CD8-positive, alpha-beta memory T cell (primary cell): ENCODE results near the gene BCAS1. TPM values are rescaled to one million over a fixed set of nuclear protein-coding genes. Genes with fewer than 3 reads are reported as not detected.

Experiments used
- CTCF ChIA-PET: fragments of 350-600 bp; sonication (Branson Sonifier 250); formaldehyde crosslinking; loops from one replicate; lab custom pipeline; 2021; ENCODE audit warnings: antibody characterized with exemption; lab: Charles Lee
- POLR2A ChIA-PET: fragments of 350-600 bp; sonication (Branson Sonifier 250); formaldehyde crosslinking; loops from one replicate; lab custom pipeline; 2021; ENCODE audit warnings: antibody characterized with exemption; lab: Charles Lee
- DNase-seq, 5 donors: peaks; one replicate each; pipeline versions ENCODE4 v3.0.0 to v3.0.0-alpha.2; 2020 to 2022; ENCODE audit warnings: mixed read lengths in 1 of 5
- H3K27ac ChIP-seq: one replicate; pipeline ENCODE4 v1.7.0; 2013; ENCODE audit warnings: low read depth, mild to moderate bottlenecking, low read length, moderate library complexity
- H3K27me3 ChIP-seq: 2 replicates; pipeline ENCODE4 v1.7.0; 2013; ENCODE audit warnings: low read length, mild to moderate bottlenecking; ENCODE audit not compliant: insufficient read depth, poor library complexity, severe bottlenecking
- H3K36me3 ChIP-seq: 2 replicates; pipeline ENCODE4 v1.7.0; 2013; ENCODE audit warnings: mild to moderate bottlenecking, low read length, moderate library complexity; ENCODE audit not compliant: insufficient read depth
- H3K4me1 ChIP-seq: 2 replicates; pipeline ENCODE4 v1.7.0; 2013; ENCODE audit warnings: mild to moderate bottlenecking, low read length, moderate library complexity; ENCODE audit not compliant: insufficient read depth
- H3K4me3 ChIP-seq: 2 replicates; pipeline ENCODE4 v1.7.0; 2013; ENCODE audit warnings: mild to moderate bottlenecking, low read length
- H3K9me3 ChIP-seq: 2 replicates; pipeline ENCODE4 v1.7.0; 2013; ENCODE audit warnings: mild to moderate bottlenecking, low read length
- H3K27ac Mint-ChIP-seq, 8 donors: one replicate each; pipeline ENCODE4 v1.8.0; 2020 to 2021; ENCODE audit warnings: mixed read lengths in 8 of 8, mild to moderate bottlenecking in 6 of 8, inconsistent platforms in 3 of 8, moderate library complexity in 3 of 8
- H3K27me3 Mint-ChIP-seq, 2 donors: one replicate each; pipeline ENCODE4 v1.8.0; 2020 to 2021; ENCODE audit warnings: mixed read lengths in 2 of 2, mild to moderate bottlenecking in 1 of 2, moderate library complexity in 1 of 2
- H3K36me3 Mint-ChIP-seq, 3 donors: one replicate each; pipeline ENCODE4 v1.8.0; 2020 to 2021; ENCODE audit warnings: mixed read lengths in 3 of 3, inconsistent platforms in 1 of 3, mild to moderate bottlenecking in 1 of 3
- H3K4me1 Mint-ChIP-seq, 3 donors: one replicate each; pipeline ENCODE4 v1.8.0; 2020 to 2021; ENCODE audit warnings: mixed read lengths in 3 of 3, inconsistent platforms in 1 of 3, mild to moderate bottlenecking in 1 of 3
- H3K4me3 Mint-ChIP-seq, 7 donors: one replicate each; pipeline ENCODE4 v1.8.0; 2020 to 2021; ENCODE audit warnings: mixed read lengths in 7 of 7, mild to moderate bottlenecking in 6 of 7, moderate library complexity in 4 of 7, inconsistent platforms in 2 of 7
- H3K9me3 Mint-ChIP-seq, 5 donors: one replicate each; pipeline ENCODE4 v1.8.0; 2020 to 2022; ENCODE audit warnings: mixed read lengths in 5 of 5, mild to moderate bottlenecking in 3 of 5, moderate library complexity in 2 of 5, inconsistent platforms in 1 of 5
- polyA plus RNA-seq: library from polyadenylated mRNA; unstranded; fragments of 300-500 nt; fragmentation: Illumina TruSeq; gene quantifications from one replicate; pipeline ENCODE4 v1.2.3, GENCODE V29; 2021
- total RNA-seq, 2 experiments: library from RNA; stranded (reverse); gene quantifications; one replicate each; pipeline ENCODE4 v1.2.3, GENCODE V29; 2021

BCAS1 gene
- total and polyA plus RNA-seq, 3 experiments from 2014 or later: 0.09 to 0.91 (median 0.15) TPM

- CTCF ChIA-PET: no interaction called here
Measured at GRCh38 chr20:53964501-53965253, 105.7 kb downstream of the BCAS1 start.

GRCh38 chr20:53964067-53964466 is 106.3 kb downstream of the BCAS1 start:
- Histone ChIP-seq H3K9me3 (no peaks in the 10 kb centered on the region), H3K27me3 (no peaks in the 10 kb centered on the region), H3K4me3 (no peak overlapping the region), H3K36me3 (no peaks in the 10 kb centered on the region), H3K27ac (no peak overlapping the region), H3K4me1 (no peaks in the 10 kb centered on the region)
- ChIA-PET CTCF (no interaction called here), POLR2A (no interaction called here)
- Mint-ChIP-seq H3K9me3 (no peaks in the 10 kb centered on the region), H3K4me3 (no peak overlapping the region), H3K27ac (no peak overlapping the region), H3K36me3 (no peaks in the 10 kb centered on the region), H3K27me3 (peaks cover 6 to 62% of the 10 kb centered on the region in 2 donors), H3K4me1 (peaks cover 0 to 4% (median 0%) of the 10 kb centered on the region in 3 donors)
- DNase-seq: no peak

More at GRCh38 chr20:53964501-53965253, 105.7 kb downstream of the BCAS1 start:
- Mint-ChIP-seq H3K27me3 (peaks cover 6 to 59% of the 10 kb centered on the region in 2 donors), H3K4me1 (peaks cover 0 to 4% (median 0%) of the 10 kb centered on the region in 3 donors), H3K4me3 (no peak overlapping the region), H3K36me3 (no peaks in the 10 kb centered on the region), H3K9me3 (no peaks in the 10 kb centered on the region), H3K27ac (no peak overlapping the region)
- no peaks in the 10 kb centered on the region for H3K27me3 ChIP-seq
- no peak overlapping the region for H3K4me3 ChIP-seq
- no peak overlapping the region for H3K27ac ChIP-seq
- POLR2A ChIA-PET: no interaction called here
- no peak for DNase-seq
- H3K36me3 ChIP-seq: no peaks in the 10 kb centered on the region
- no peaks in the 10 kb centered on the region for H3K4me1 ChIP-seq
- H3K9me3 ChIP-seq: no peaks in the 10 kb centered on the region

GRCh38 chr20:53963635-53964034 is 106.8 kb downstream of the BCAS1 start:
- no peaks in the 10 kb centered on the region for H3K9me3 Mint-ChIP-seq
- ChIA-PET CTCF (no interaction called here), POLR2A (no interaction called here)
- no peak for DNase-seq
- Histone ChIP-seq H3K27ac (no peak overlapping the region), H3K36me3 (no peaks in the 10 kb centered on the region), H3K4me1 (no peaks in the 10 kb centered on the region), H3K27me3 (no peaks in the 10 kb centered on the region), H3K4me3 (no peak overlapping the region), H3K9me3 (no peaks in the 10 kb centered on the region)
- H3K4me1 Mint-ChIP-seq: peaks cover 0 to 4% (median 0%) of the 10 kb centered on the region in 3 donors
- no peak overlapping the region for H3K27ac Mint-ChIP-seq
- H3K4me3 Mint-ChIP-seq: no peak overlapping the region
- peaks cover 6 to 62% of the 10 kb centered on the region in 2 donors for H3K27me3 Mint-ChIP-seq
- no peaks in the 10 kb centered on the region for H3K36me3 Mint-ChIP-seq

GRCh38 chr20:53962388-53962787 is 108.0 kb downstream of the BCAS1 start:
- H3K4me1 ChIP-seq: no peaks in the 10 kb centered on the region
- H3K36me3 Mint-ChIP-seq: no peaks in the 10 kb centered on the region
- H3K36me3 ChIP-seq: no peaks in the 10 kb centered on the region
- H3K27me3 ChIP-seq: no peaks in the 10 kb centered on the region
- H3K9me3 Mint-ChIP-seq: no peaks in the 10 kb centered on the region
- DNase-seq: no peak
- ChIA-PET CTCF (no interaction called here), POLR2A (no interaction called here)
- no peak overlapping the region for H3K27ac ChIP-seq
- peaks cover 6 to 59% of the 10 kb centered on the region in 2 donors for H3K27me3 Mint-ChIP-seq
- no peak overlapping the region for H3K4me3 ChIP-seq
- H3K9me3 ChIP-seq: no peaks in the 10 kb centered on the region
- H3K27ac Mint-ChIP-seq: no peak overlapping the region
- H3K4me1 Mint-ChIP-seq: peaks cover 0 to 4% (median 0%) of the 10 kb centered on the region in 3 donors
- H3K4me3 Mint-ChIP-seq: no peak overlapping the region

GRCh38 chr20:53961527-53961926 is 108.9 kb downstream of the BCAS1 start:
- H3K27ac ChIP-seq: no peak overlapping the region
- H3K4me3 ChIP-seq: no peak overlapping the region
- no peaks in the 10 kb centered on the region for H3K9me3 ChIP-seq
- POLR2A ChIA-PET: no interaction called here
- H3K36me3 Mint-ChIP-seq: no peaks in the 10 kb centered on the region
- H3K27me3 Mint-ChIP-seq: peaks cover 5 to 52% of the 10 kb centered on the region in 2 donors
- no peak overlapping the region for H3K27ac Mint-ChIP-seq
- DNase-seq: no peak
- H3K36me3 ChIP-seq: no peaks in the 10 kb centered on the region
- H3K27me3 ChIP-seq: no peaks in the 10 kb centered on the region
- H3K4me1 ChIP-seq: no peaks in the 10 kb centered on the region
- H3K4me3 Mint-ChIP-seq: no peak overlapping the region
- no peaks in the 10 kb centered on the region for H3K9me3 Mint-ChIP-seq
- H3K4me1 Mint-ChIP-seq: peaks cover 0 to 4% (median 0%) of the 10 kb centered on the region in 3 donors
- CTCF ChIA-PET: interaction anchor here (1.2 kb wide), 1 partner anchor 22 kb away, joined by 3 read pairs; no protein-coding TSS in a partner anchor

- ChIA-PET POLR2A (no interaction called here), CTCF (interaction anchor here (1.1 to 1.2 kb wide), 2 partner anchors 11 to 21 kb away, joined by 3 read pairs; no protein-coding TSS in a partner anchor)
- H3K27me3 ChIP-seq: no peaks in the 10 kb centered on the region
- peaks cover 0 to 5% (median 0%) of the 10 kb centered on the region in 3 donors for H3K36me3 Mint-ChIP-seq
- no peak overlapping the region for H3K4me3 ChIP-seq
- H3K4me3 Mint-ChIP-seq: no peak overlapping the region
- no peaks in the 10 kb centered on the region for H3K4me1 ChIP-seq
- H3K9me3 ChIP-seq: no peaks in the 10 kb centered on the region
- no peak overlapping the region for H3K27ac Mint-ChIP-seq
- no peak overlapping the region for H3K27ac ChIP-seq
- peaks cover 3 to 44% of the 10 kb centered on the region in 2 donors for H3K27me3 Mint-ChIP-seq
- H3K4me1 Mint-ChIP-seq: peaks cover 0 to 4% (median 0%) of the 10 kb centered on the region in 3 donors
- H3K36me3 ChIP-seq: no peaks in the 10 kb centered on the region
- DNase-seq: no peak
- peaks cover 0 to 2% (median 0%) of the 10 kb centered on the region in 5 donors for H3K9me3 Mint-ChIP-seq
Measured at GRCh38 chr20:53960579-53961272, 109.7 kb downstream of the BCAS1 start.

- Mint-ChIP-seq H3K4me3 (no peak overlapping the region), H3K27me3 (peaks cover 3 to 37% of the 10 kb centered on the region in 2 donors), H3K4me1 (peaks cover 0 to 4% (median 0%) of the 10 kb centered on the region in 3 donors), H3K36me3 (peaks cover 0 to 5% (median 0%) of the 10 kb centered on the region in 3 donors), H3K9me3 (peaks cover 0 to 2% (median 0%) of the 10 kb centered on the region in 5 donors), H3K27ac (no peak overlapping the region)
- CTCF ChIA-PET: interaction anchor here (1.1 to 1.4 kb wide), 3 partner anchors 11 to 20 kb away, joined by 3 to 4 read pairs (median 3); no protein-coding TSS in a partner anchor
- H3K4me3 ChIP-seq: no peak overlapping the region
- no peaks in the 10 kb centered on the region for H3K36me3 ChIP-seq
- no peak for DNase-seq
- POLR2A ChIA-PET: no interaction called here
- no peak overlapping the region for H3K27ac ChIP-seq
- no peaks in the 10 kb centered on the region for H3K4me1 ChIP-seq
- no peaks in the 10 kb centered on the region for H3K9me3 ChIP-seq
- no peaks in the 10 kb centered on the region for H3K27me3 ChIP-seq
Measured at GRCh38 chr20:53959911-53960578, 110.3 kb downstream of the BCAS1 start.
